HepG2 (cell line): ENCODE measurements around the gene NTRK2.

Experiments
- ATF1 ChIP-seq: IDR thresholded peaks from 2 replicates; pipeline ENCODE4 v1.6.1; 2016; ENCODE audit warnings: mild to moderate bottlenecking, control low read depth
- CBX5 ChIP-seq: sonication (generic); formaldehyde crosslinking; IDR thresholded peaks from 2 replicates; pipeline ENCODE4 v1.4.0; 2020; ENCODE audit warnings: missing genetic modification reagents, borderline replicate concordance
- EZH2 ChIP-seq: conservative IDR thresholded peaks from 2 replicates; pipeline ENCODE4 v1.6.1; 2012; ENCODE audit warnings: mild to moderate bottlenecking, low read depth, low read length, moderate library complexity
- JUND ChIP-seq: sonication (generic); formaldehyde crosslinking; IDR thresholded peaks from 2 replicates; pipeline ENCODE4 v1.8.0; 2022; ENCODE audit warnings: mild to moderate bottlenecking, missing genetic modification reagents
- KDM5B ChIP-seq: sonication (generic); formaldehyde crosslinking; IDR thresholded peaks from 2 replicates; pipeline ENCODE4 v1.4.0; 2020; ENCODE audit warnings: missing genetic modification reagents, mild to moderate bottlenecking, borderline replicate concordance
- NR2F6 ChIP-seq, 2 experiments: IDR thresholded peaks; 2 replicates each; pipeline ENCODE4 v1.6.1; 2016; ENCODE audit warnings: antibody characterized with exemption in 1 of 2, mild to moderate bottlenecking in 1 of 2
- SMC3 ChIP-seq: IDR thresholded peaks from 2 replicates; pipeline ENCODE4 v1.6.1; 2011; ENCODE audit warnings: low read length, improper control_type of control experiment
- ZFP90 ChIP-seq: sonication (generic); formaldehyde crosslinking; IDR thresholded peaks from 2 replicates; pipeline ENCODE4 v1.8.0; 2022; ENCODE audit warnings: missing genetic modification reagents, mild to moderate bottlenecking, inconsistent platforms, borderline replicate concordance
- TF ChIP-seq, protein P1 (sequence below): sonication (generic); formaldehyde crosslinking; IDR thresholded peaks from 2 replicates; pipeline ENCODE4 v1.5.0; 2020; ENCODE audit warnings: mild to moderate bottlenecking, missing genetic modification reagents, moderate library complexity
- TF ChIP-seq, protein P2 (sequence below): sonication (generic); formaldehyde crosslinking; IDR thresholded peaks from 2 replicates; pipeline ENCODE4 v1.4.0; 2020; ENCODE audit warnings: missing genetic modification reagents, borderline replicate concordance
- TF ChIP-seq, protein P3 (sequence below), 2 experiments: sonication (generic) in 1 of 2; formaldehyde crosslinking in 1 of 2; IDR thresholded peaks; 2 replicates each; pipeline versions ENCODE4 v1.5.1 to v1.6.1; 2011 to 2020; ENCODE audit warnings: borderline replicate concordance in 1 of 2, low read depth in 1 of 2, low read length in 1 of 2, mild to moderate bottlenecking in 1 of 2, missing genetic modification reagents in 1 of 2, moderate library complexity in 1 of 2
- TF ChIP-seq, protein P4 (sequence below): sonication (generic); formaldehyde crosslinking; IDR thresholded peaks from 2 replicates; pipeline ENCODE4 v1.4.0; 2020; ENCODE audit warnings: missing genetic modification reagents, mild to moderate bottlenecking, borderline replicate concordance
- TF ChIP-seq, protein P5 (sequence below): sonication (generic); formaldehyde crosslinking; IDR thresholded peaks from 2 replicates; pipeline ENCODE4 v1.4.0; 2020; ENCODE audit warnings: mild to moderate bottlenecking, missing genetic modification reagents

DNA sequence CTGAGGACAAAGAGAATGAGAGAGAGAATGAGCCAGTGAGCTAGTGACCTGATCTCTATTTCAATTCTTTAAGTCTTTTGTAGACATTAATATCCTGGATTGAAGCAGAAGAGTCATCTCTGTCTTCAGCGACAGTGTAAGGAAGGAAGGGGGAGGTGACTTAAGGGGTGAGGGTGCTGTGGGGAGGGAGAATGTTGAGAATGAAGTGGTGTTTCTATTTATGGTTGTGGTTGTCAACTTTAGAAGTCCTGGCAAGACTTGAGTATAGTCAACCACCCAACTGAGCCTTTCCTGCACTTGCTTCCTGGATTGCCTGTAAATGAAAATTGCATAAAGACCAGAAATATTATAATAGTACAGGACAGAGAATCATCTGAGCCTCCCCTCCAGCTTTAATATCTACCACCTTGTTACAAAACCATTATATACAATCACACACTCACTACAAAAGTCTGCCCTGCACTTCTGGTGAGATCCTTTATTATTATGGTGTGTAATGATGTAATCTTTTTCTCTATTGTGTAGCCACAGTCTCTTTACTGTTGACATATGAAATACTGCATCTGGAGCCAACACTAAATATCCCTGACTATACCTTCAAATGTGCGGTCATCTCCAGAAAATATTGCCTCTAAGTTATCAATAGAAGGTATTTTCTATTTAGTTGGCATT lies 91.7 kb downstream of the NTRK2 start:
- TF ChIP-seq, protein P1, sequence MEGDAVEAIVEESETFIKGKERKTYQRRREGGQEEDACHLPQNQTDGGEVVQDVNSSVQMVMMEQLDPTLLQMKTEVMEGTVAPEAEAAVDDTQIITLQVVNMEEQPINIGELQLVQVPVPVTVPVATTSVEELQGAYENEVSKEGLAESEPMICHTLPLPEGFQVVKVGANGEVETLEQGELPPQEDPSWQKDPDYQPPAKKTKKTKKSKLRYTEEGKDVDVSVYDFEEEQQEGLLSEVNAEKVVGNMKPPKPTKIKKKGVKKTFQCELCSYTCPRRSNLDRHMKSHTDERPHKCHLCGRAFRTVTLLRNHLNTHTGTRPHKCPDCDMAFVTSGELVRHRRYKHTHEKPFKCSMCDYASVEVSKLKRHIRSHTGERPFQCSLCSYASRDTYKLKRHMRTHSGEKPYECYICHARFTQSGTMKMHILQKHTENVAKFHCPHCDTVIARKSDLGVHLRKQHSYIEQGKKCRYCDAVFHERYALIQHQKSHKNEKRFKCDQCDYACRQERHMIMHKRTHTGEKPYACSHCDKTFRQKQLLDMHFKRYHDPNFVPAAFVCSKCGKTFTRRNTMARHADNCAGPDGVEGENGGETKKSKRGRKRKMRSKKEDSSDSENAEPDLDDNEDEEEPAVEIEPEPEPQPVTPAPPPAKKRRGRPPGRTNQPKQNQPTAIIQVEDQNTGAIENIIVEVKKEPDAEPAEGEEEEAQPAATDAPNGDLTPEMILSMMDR (CRISPR knock-in tag) = no peak
- TF ChIP-seq ATF1 (no peak), NR2F6 (IDR thresholded peaks at IDR 0.05) (no peak), NR2F6 (CRISPR knock-in tag; IDR thresholded peaks at IDR 0.05) (no peak), JUND (CRISPR knock-in tag) (no peak), EZH2 (no peak), CBX5 (CRISPR knock-in tag) (no peak), ZFP90 (CRISPR knock-in tag) (no peak), SMC3 (no peak), KDM5B (CRISPR knock-in tag) (no peak)
- TF ChIP-seq, protein P2, sequence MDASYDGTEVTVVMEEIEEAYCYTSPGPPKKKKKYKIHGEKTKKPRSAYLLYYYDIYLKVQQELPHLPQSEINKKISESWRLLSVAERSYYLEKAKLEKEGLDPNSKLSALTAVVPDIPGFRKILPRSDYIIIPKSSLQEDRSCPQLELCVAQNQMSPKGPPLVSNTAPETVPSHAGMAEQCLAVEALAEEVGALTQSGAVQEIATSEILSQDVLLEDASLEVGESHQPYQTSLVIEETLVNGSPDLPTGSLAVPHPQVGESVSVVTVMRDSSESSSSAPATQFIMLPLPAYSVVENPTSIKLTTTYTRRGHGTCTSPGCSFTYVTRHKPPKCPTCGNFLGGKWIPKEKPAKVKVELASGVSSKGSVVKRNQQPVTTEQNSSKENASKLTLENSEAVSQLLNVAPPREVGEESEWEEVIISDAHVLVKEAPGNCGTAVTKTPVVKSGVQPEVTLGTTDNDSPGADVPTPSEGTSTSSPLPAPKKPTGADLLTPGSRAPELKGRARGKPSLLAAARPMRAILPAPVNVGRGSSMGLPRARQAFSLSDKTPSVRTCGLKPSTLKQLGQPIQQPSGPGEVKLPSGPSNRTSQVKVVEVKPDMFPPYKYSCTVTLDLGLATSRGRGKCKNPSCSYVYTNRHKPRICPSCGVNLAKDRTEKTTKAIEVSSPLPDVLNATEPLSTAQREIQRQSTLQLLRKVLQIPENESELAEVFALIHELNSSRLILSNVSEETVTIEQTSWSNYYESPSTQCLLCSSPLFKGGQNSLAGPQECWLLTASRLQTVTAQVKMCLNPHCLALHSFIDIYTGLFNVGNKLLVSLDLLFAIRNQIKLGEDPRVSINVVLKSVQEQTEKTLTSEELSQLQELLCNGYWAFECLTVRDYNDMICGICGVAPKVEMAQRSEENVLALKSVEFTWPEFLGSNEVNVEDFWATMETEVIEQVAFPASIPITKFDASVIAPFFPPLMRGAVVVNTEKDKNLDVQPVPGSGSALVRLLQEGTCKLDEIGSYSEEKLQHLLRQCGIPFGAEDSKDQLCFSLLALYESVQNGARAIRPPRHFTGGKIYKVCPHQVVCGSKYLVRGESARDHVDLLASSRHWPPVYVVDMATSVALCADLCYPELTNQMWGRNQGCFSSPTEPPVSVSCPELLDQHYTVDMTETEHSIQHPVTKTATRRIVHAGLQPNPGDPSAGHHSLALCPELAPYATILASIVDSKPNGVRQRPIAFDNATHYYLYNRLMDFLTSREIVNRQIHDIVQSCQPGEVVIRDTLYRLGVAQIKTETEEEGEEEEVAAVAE = no peak
- TF ChIP-seq, protein P3, sequence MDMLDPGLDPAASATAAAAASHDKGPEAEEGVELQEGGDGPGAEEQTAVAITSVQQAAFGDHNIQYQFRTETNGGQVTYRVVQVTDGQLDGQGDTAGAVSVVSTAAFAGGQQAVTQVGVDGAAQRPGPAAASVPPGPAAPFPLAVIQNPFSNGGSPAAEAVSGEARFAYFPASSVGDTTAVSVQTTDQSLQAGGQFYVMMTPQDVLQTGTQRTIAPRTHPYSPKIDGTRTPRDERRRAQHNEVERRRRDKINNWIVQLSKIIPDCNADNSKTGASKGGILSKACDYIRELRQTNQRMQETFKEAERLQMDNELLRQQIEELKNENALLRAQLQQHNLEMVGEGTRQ (IDR thresholded peaks at IDR 0.05; ENCODE audit: low read depth, low read length) = no peak
- TF ChIP-seq, protein P3 (CRISPR knock-in tag; IDR thresholded peaks at IDR 0.05; ENCODE audit: borderline replicate concordance) = no peak
- TF ChIP-seq, protein P4, sequence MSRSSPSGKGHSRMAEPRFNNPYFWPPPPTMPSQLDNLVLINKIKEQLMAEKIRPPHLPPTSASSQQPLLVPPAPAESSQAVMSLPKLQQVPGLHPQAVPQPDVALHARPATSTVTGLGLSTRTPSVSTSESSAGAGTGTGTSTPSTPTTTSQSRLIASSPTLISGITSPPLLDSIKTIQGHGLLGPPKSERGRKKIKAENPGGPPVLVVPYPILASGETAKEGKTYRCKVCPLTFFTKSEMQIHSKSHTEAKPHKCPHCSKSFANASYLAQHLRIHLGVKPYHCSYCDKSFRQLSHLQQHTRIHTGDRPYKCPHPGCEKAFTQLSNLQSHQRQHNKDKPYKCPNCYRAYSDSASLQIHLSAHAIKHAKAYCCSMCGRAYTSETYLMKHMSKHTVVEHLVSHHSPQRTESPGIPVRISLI (CRISPR knock-in tag) = no peak
- TF ChIP-seq, protein P5, sequence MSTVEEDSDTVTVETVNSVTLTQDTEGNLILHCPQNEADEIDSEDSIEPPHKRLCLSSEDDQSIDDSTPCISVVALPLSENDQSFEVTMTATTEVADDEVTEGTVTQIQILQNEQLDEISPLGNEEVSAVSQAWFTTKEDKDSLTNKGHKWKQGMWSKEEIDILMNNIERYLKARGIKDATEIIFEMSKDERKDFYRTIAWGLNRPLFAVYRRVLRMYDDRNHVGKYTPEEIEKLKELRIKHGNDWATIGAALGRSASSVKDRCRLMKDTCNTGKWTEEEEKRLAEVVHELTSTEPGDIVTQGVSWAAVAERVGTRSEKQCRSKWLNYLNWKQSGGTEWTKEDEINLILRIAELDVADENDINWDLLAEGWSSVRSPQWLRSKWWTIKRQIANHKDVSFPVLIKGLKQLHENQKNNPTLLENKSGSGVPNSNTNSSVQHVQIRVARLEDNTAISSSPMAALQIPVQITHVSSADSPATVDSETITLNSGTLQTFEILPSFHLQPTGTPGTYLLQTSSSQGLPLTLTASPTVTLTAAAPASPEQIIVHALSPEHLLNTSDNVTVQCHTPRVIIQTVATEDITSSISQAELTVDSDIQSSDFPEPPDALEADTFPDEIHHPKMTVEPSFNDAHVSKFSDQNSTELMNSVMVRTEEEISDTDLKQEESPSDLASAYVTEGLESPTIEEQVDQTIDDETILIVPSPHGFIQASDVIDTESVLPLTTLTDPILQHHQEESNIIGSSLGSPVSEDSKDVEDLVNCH (CRISPR knock-in tag) = no peak
